H1 (cell line): ENCODE data around the gene TMEM135. TPM values are rescaled to one million over a fixed set of nuclear protein-coding genes. Genes with fewer than 3 reads are reported as not detected.

Experiments used
- HDAC2 ChIP-seq, 2 experiments: fragments of 300-600 bp in 1 of 2; sonication (generic) in 1 of 2; IDR thresholded peaks; 2 replicates each; pipeline ENCODE4 v1.6.1; 2011 to 2012; ENCODE audit warnings: low read depth in 2 of 2, low read length in 2 of 2, mild to moderate bottlenecking in 2 of 2, moderate library complexity in 2 of 2, borderline replicate concordance in 1 of 2, inconsistent platforms in 1 of 2
- polyA plus RNA-seq, 7 experiments: library from polyadenylated mRNA; depleted of rRNA in 3 of 7; stranded (reverse) in 5 of 7; unstranded in 2 of 7; fragments of >200 nt in 5 of 7; fragments of 200-250 nt in 2 of 7; gene quantifications; 1 replicate in 5 of 7; 2 replicates in 1 of 7; 4 replicates in 1 of 7; pipeline versions ENCODE4 v1.2.1 to v1.2.3, GENCODE V29; 2011 to 2013; ENCODE audit warnings: missing spikeins in 2 of 7, mixed read lengths in 2 of 7
- total RNA-seq: library from RNA; stranded (reverse); fragmentation: NEBNext Ultra II Directional; extraction: Animal tissue kit (Norgen Biotek cat#: 25700); gene quantifications from 2 replicates; pipeline ENCODE4 v1.2.1, GENCODE V29; 2021

Gene TMEM135
- total and polyA plus RNA-seq, 2 of the 8 experiments (the other 6 are each of a cell fraction or from before 2014, with no cell fraction given) = 9.3 to 31.3 TPM

DNA sequence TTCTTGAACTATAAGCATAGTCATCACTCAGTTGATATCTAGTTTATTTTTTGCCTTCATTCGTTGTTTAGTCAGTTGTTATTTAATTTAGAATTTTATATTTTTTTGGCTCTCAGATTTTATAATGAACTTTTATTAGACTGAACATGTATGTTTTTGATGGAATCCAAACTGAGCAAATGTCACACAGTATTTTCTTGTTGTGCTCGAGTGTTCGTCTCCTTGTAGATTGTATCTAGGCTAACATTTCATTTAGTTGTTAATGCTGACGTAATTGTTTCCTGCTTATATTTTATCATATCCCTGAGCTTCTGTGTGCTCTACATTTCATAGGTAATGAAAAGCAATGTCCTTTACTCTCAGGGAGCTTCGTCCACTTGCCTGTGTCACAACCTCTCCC lies 286.2 kb downstream of the TMEM135 start (continued):
- no peak for TF ChIP-seq HDAC2 (IDR thresholded peaks at IDR 0.05; ENCODE audit: borderline replicate concordance in 1 of 2, low read depth in 2 of 2, low read length in 2 of 2)
